H1 (cell line): ENCODE data around the gene TTC29.

Experiments
- HDAC6 ChIP-seq: IDR thresholded peaks from one replicate; pipeline ENCODE4 v1.7.1; 2012; ENCODE audit warnings: low read depth, mild to moderate bottlenecking, inconsistent platforms, low read length, moderate library complexity
- POLR2A ChIP-seq, 2 experiments: IDR thresholded peaks; 1 replicate in 1 of 2; 2 replicates in 1 of 2; pipeline ENCODE4 v1.6.1; 2011; ENCODE audit warnings: low read depth in 2 of 2, low read length in 2 of 2, mild to moderate bottlenecking in 2 of 2; ENCODE audit errors: control extremely low read depth in 1 of 2
- RBBP5 ChIP-seq: IDR thresholded peaks from 2 replicates; pipeline ENCODE4 v1.7.1; 2012; ENCODE audit warnings: low read depth, mild to moderate bottlenecking, inconsistent platforms, low read length, moderate library complexity, borderline replicate concordance
- SP1 ChIP-seq: IDR thresholded peaks from 2 replicates; pipeline ENCODE4 v1.6.1; 2011; ENCODE audit warnings: low read depth, low read length
- TF ChIP-seq, protein P1 (sequence below), 3 experiments: IDR thresholded peaks; 1 replicate in 2 of 3; 2 replicates in 1 of 3; pipeline versions ENCODE4 v1.5.1 to v1.6.1; 2011; ENCODE audit warnings: low read length in 3 of 3, mild to moderate bottlenecking in 3 of 3, inconsistent platforms in 2 of 3, low read depth in 1 of 3, moderate library complexity in 1 of 3; ENCODE audit not compliant: insufficient read depth in 1 of 3; ENCODE audit errors: control extremely low read depth in 1 of 3

DNA sequence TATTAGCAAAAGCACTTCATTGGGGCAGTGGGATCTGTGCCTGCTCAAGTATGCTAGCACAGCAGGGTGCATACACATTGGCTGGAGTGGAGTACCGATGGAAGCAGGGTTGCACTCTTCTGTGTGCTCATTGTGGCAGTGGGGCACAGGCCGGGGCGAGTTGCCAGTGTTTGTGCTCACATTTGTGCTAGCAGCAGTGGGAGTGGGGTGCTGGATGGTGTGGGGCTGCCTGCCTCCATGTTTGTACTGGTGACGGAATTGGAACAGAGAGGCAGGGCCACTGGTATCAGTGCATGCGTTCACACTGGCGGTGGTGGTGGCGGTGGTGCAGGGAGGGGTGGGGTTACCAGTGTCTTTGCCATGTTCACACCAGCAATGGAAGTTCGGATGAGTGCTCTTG, 169.0 kb downstream of the TTC29 start:
- no peak for TF ChIP-seq POLR2A (IDR thresholded peaks at IDR 0.05; ENCODE audit: control extremely low read depth in 1 of 2, low read depth in 2 of 2, low read length in 2 of 2)
- no peak for TF ChIP-seq HDAC6
- TF ChIP-seq RBBP5 = no peak
- TF ChIP-seq, protein P1, sequence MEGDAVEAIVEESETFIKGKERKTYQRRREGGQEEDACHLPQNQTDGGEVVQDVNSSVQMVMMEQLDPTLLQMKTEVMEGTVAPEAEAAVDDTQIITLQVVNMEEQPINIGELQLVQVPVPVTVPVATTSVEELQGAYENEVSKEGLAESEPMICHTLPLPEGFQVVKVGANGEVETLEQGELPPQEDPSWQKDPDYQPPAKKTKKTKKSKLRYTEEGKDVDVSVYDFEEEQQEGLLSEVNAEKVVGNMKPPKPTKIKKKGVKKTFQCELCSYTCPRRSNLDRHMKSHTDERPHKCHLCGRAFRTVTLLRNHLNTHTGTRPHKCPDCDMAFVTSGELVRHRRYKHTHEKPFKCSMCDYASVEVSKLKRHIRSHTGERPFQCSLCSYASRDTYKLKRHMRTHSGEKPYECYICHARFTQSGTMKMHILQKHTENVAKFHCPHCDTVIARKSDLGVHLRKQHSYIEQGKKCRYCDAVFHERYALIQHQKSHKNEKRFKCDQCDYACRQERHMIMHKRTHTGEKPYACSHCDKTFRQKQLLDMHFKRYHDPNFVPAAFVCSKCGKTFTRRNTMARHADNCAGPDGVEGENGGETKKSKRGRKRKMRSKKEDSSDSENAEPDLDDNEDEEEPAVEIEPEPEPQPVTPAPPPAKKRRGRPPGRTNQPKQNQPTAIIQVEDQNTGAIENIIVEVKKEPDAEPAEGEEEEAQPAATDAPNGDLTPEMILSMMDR (IDR thresholded peaks at IDR 0.05; ENCODE audit: control extremely low read depth in 1 of 3, insufficient read depth in 1 of 3, low read depth in 1 of 3, low read length in 3 of 3) = no peak
- TF ChIP-seq SP1 = no peak
